ENCODE data around the gene ELMOD2. TPM values are rescaled to one million over a fixed set of nuclear protein-coding genes. Genes with fewer than 3 reads are reported as not detected.

Gene ELMOD2
- 25.1 and 31.3 TPM in 2 replicates for total RNA-seq
- polyA plus RNA-seq, result 14.3 and 20.4 TPM in 2 replicates
- 12.2 and 15.1 TPM in 2 replicates for polyA plus RNA-seq (2012)
- 1.2 and 3.3 TPM in 2 replicates for polyA minus RNA-seq (ENCODE audit: low replicate concordance)

- H3K36me3 ChIP-seq (ENCODE audit: control insufficient read depth, insufficient read depth, low read length), result no peaks in the 10 kb centered on the region
- H3K79me2 ChIP-seq (ENCODE audit: control insufficient read depth, insufficient read depth, low read length), result peaks cover 6% of the 10 kb centered on the region
- no peaks in the 10 kb centered on the region for H3K27me3 ChIP-seq (ENCODE audit: control insufficient read depth, insufficient read depth, low read length)
- peak within 1 kb of the TSS; percentile 84 for H3K27ac ChIP-seq (ENCODE audit: insufficient read depth, low read length)
- H3K9me3 ChIP-seq (ENCODE audit: control insufficient read depth, insufficient read depth, low read depth, low read length), result no peaks in the 10 kb centered on the region
- peak; percentile 96 to 97 for DNase-seq (ENCODE audit: low read depth in 2 of 2)
- H4K20me1 ChIP-seq (ENCODE audit: control insufficient read depth, extremely low read depth, insufficient read depth, low read length), result no peaks in the 10 kb centered on the region
- H3K4me3 ChIP-seq (replicated peaks in 1 of 4; ENCODE audit: control extremely low read depth in 1 of 4, insufficient read depth in 1 of 4, low read depth in 3 of 4, low read length in 4 of 4), result peak within 1 kb of the TSS; percentile 89 to 96 (median 92)
- H3K9ac ChIP-seq (ENCODE audit: insufficient read depth, low read length), result peak within 1 kb of the TSS; percentile 83
- H3K4me1 ChIP-seq (ENCODE audit: control insufficient read depth, extremely low read depth, insufficient read depth, low read length), result no peaks in the 10 kb centered on the region
- peak within 1 kb of the TSS; percentile 96 for H3K4me2 ChIP-seq (ENCODE audit: extremely low read depth, insufficient read depth, low read length)
- TF ChIP-seq, protein P1, sequence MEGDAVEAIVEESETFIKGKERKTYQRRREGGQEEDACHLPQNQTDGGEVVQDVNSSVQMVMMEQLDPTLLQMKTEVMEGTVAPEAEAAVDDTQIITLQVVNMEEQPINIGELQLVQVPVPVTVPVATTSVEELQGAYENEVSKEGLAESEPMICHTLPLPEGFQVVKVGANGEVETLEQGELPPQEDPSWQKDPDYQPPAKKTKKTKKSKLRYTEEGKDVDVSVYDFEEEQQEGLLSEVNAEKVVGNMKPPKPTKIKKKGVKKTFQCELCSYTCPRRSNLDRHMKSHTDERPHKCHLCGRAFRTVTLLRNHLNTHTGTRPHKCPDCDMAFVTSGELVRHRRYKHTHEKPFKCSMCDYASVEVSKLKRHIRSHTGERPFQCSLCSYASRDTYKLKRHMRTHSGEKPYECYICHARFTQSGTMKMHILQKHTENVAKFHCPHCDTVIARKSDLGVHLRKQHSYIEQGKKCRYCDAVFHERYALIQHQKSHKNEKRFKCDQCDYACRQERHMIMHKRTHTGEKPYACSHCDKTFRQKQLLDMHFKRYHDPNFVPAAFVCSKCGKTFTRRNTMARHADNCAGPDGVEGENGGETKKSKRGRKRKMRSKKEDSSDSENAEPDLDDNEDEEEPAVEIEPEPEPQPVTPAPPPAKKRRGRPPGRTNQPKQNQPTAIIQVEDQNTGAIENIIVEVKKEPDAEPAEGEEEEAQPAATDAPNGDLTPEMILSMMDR (conservative IDR thresholded peaks at IDR 0.05 in 1 of 2, IDR thresholded peaks at IDR 0.05 in 1 of 2; ENCODE audit: low read depth in 1 of 2, low read length in 2 of 2), result peak; percentile 88 to 91
- TF ChIP-seq EZH2 (IDR thresholded peaks at IDR 0.05; ENCODE audit: low read length, missing control alignments), result no peak
- peak within 1 kb of the TSS; percentile 98 for H2AFZ ChIP-seq (ENCODE audit: low read length)
Observed at GRCh38 chr4:140523857-140524742, at the start of gene ELMOD2. ELMOD2 (plus strand) TSS chr4:140524168; CDS start chr4:140525429, 1,261 bp downstream.

- no peaks in the 10 kb centered on the region for H4K20me1 ChIP-seq (ENCODE audit: control insufficient read depth, extremely low read depth, insufficient read depth, low read length)
- no peak for DNase-seq (ENCODE audit: low read depth in 2 of 2)
- no peak overlapping the region for H3K4me3 ChIP-seq (replicated peaks in 1 of 4; ENCODE audit: control extremely low read depth in 1 of 4, insufficient read depth in 1 of 4, low read depth in 3 of 4, low read length in 4 of 4)
- no peaks in the 10 kb centered on the region for H3K27me3 ChIP-seq (ENCODE audit: control insufficient read depth, insufficient read depth, low read length)
- H3K9me3 ChIP-seq (ENCODE audit: control insufficient read depth, insufficient read depth, low read depth, low read length), result no peaks in the 10 kb centered on the region
- H3K9ac ChIP-seq (ENCODE audit: insufficient read depth, low read length), result no peak overlapping the region
- H3K4me1 ChIP-seq (ENCODE audit: control insufficient read depth, extremely low read depth, insufficient read depth, low read length), result no peaks in the 10 kb centered on the region
- H3K36me3 ChIP-seq (ENCODE audit: control insufficient read depth, insufficient read depth, low read length), result no peaks in the 10 kb centered on the region
- H3K79me2 ChIP-seq (ENCODE audit: control insufficient read depth, insufficient read depth, low read length), result no peaks in the 10 kb centered on the region
- no peak overlapping the region for H3K27ac ChIP-seq (ENCODE audit: insufficient read depth, low read length)
- no peak for TF ChIP-seq EZH2 (IDR thresholded peaks at IDR 0.05; ENCODE audit: low read length, missing control alignments)
- TF ChIP-seq, protein P1 (conservative IDR thresholded peaks at IDR 0.05 in 1 of 2, IDR thresholded peaks at IDR 0.05 in 1 of 2; ENCODE audit: low read depth in 1 of 2, low read length in 2 of 2), result no peak
- no peak overlapping the region for H2AFZ ChIP-seq (ENCODE audit: low read length)
- H3K4me2 ChIP-seq (ENCODE audit: extremely low read depth, insufficient read depth, low read length), result no peak overlapping the region
Observed at GRCh38 chr4:140483445-140483844, 40.5 kb upstream of the ELMOD2 start.

DNA sequence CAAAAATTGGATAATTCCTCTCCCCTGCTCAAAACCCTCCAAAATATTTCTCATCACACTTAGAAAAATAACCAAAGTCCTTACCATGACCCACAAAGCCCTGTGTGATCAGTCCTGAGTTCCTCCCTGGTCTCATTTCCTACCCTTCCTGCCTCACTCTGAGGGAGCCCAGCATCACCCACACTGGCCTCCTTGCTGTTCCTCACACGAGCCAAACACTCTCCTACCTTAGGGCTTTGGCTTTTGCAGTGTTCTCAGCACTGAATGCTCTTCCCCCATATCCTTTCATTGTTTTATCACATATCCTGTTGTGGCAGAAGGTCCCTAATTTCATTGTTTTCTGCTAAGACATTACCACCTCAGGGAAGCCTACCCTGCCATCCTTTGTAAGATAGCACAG is 38.0 kb upstream of the ELMOD2 start:
- H4K20me1 ChIP-seq (ENCODE audit: control insufficient read depth, extremely low read depth, insufficient read depth, low read length), result no peaks in the 10 kb centered on the region
- no peak for DNase-seq (ENCODE audit: low read depth in 2 of 2)
- H3K4me2 ChIP-seq (ENCODE audit: extremely low read depth, insufficient read depth, low read length), result no peak overlapping the region
- H3K36me3 ChIP-seq (ENCODE audit: control insufficient read depth, insufficient read depth, low read length), result no peaks in the 10 kb centered on the region
- H3K27ac ChIP-seq (ENCODE audit: insufficient read depth, low read length), result no peak overlapping the region
- no peaks in the 10 kb centered on the region for H3K79me2 ChIP-seq (ENCODE audit: control insufficient read depth, insufficient read depth, low read length)
- H3K27me3 ChIP-seq (ENCODE audit: control insufficient read depth, insufficient read depth, low read length), result no peaks in the 10 kb centered on the region
- TF ChIP-seq, protein P1 (conservative IDR thresholded peaks at IDR 0.05 in 1 of 2, IDR thresholded peaks at IDR 0.05 in 1 of 2; ENCODE audit: low read depth in 1 of 2, low read length in 2 of 2), result no peak
- no peak for TF ChIP-seq EZH2 (IDR thresholded peaks at IDR 0.05; ENCODE audit: low read length, missing control alignments)
- no peak overlapping the region for H3K9ac ChIP-seq (ENCODE audit: insufficient read depth, low read length)
- no peaks in the 10 kb centered on the region for H3K9me3 ChIP-seq (ENCODE audit: control insufficient read depth, insufficient read depth, low read depth, low read length)
- H3K4me3 ChIP-seq (replicated peaks in 1 of 4; ENCODE audit: control extremely low read depth in 1 of 4, insufficient read depth in 1 of 4, low read depth in 3 of 4, low read length in 4 of 4), result no peak overlapping the region
- no peak overlapping the region for H2AFZ ChIP-seq (ENCODE audit: low read length)
- H3K4me1 ChIP-seq (ENCODE audit: control insufficient read depth, extremely low read depth, insufficient read depth, low read length), result no peaks in the 10 kb centered on the region

Measured in fibroblast of lung (primary cell).